Smooth muscle cell (in vitro differentiated cells): ENCODE data around the gene CCNJ. TPM values are rescaled to one million over a fixed set of nuclear protein-coding genes. Genes with fewer than 3 reads are reported as not detected.

ENCODE experiments used
- DNase-seq: peaks from one replicate; lab custom pipeline; 2025; ENCODE audit not compliant: unreplicated experiment; lab: John Stamatoyannopoulos, UW
- H2AFZ ChIP-seq: fragments of 200-600 bp; sonication (generic); 2 replicates; pipeline ENCODE4 v1.6.0; 2016; ENCODE audit warnings: antibody characterized with exemption, low read depth, mild to moderate bottlenecking
- H3F3A ChIP-seq: fragments of 200-600 bp; sonication (generic); 2 replicates; pipeline ENCODE4 v1.6.0; 2017; ENCODE audit warnings: antibody characterized with exemption, low read depth
- H3K27ac ChIP-seq: fragments of 200-600 bp; sonication (generic); 2 replicates; pipeline ENCODE4 v1.5.1; 2016; ENCODE audit warnings: low read depth, mild to moderate bottlenecking
- H3K27me3 ChIP-seq: fragments of 200-600 bp; sonication (generic); 2 replicates; pipeline ENCODE4 v1.6.1; 2016; ENCODE audit warnings: low read depth, mild to moderate bottlenecking
- H3K36me3 ChIP-seq: fragments of 200-600 bp; sonication (generic); 2 replicates; pipeline ENCODE4 v1.5.1; 2016; ENCODE audit warnings: low read depth
- H3K4me1 ChIP-seq: fragments of 200-600 bp; sonication (generic); 2 replicates; pipeline ENCODE4 v1.5.1; 2016; ENCODE audit warnings: low read depth
- H3K4me2 ChIP-seq: fragments of 200-600 bp; sonication (generic); 2 replicates; pipeline ENCODE4 v1.6.0; 2016; ENCODE audit warnings: mild to moderate bottlenecking
- H3K4me3 ChIP-seq: fragments of 200-600 bp; sonication (generic); 2 replicates; pipeline ENCODE4 v1.5.1; 2016; ENCODE audit warnings: mild to moderate bottlenecking
- H3K79me2 ChIP-seq: fragments of 200-600 bp; sonication (generic); 2 replicates; pipeline ENCODE4 v1.6.0; 2016; ENCODE audit warnings: low read depth, mild to moderate bottlenecking
- H3K9ac ChIP-seq: fragments of 200-600 bp; sonication (generic); 2 replicates; pipeline ENCODE4 v1.6.0; 2016; ENCODE audit warnings: low read depth
- H3K9me3 ChIP-seq: fragments of 200-600 bp; sonication (generic); replicated peaks from 2 replicates; pipeline ENCODE4 v1.5.1; 2016; ENCODE audit warnings: low read depth
- H4K20me1 ChIP-seq: fragments of 200-600 bp; sonication (generic); 2 replicates; pipeline ENCODE4 v1.6.0; 2016; ENCODE audit warnings: low read depth
- WGBS: methylation state at CpG from one replicate; pipeline ENCODE4 v1.1.7; 2016; ENCODE audit warnings: low lambda C conversion rate; 5-methylcytosine and 5-hydroxymethylcytosine counted together
- polyA plus RNA-seq: library from polyadenylated mRNA; unstranded; fragments of >200 nt; fragmentation: Nextera tagmentation; extraction: Ambion mirVana; gene quantifications from 2 replicates; pipeline ENCODE4 v1.2.1, GENCODE V29; 2016
- total RNA-seq: library from RNA; depleted of rRNA; stranded (reverse); fragments of >200 nt; gene quantifications from 2 replicates; pipeline ENCODE4 v1.2.3, GENCODE V29; 2014
- TF ChIP-seq, protein P1 (sequence below): fragments of 200-600 bp; sonication (generic); IDR thresholded peaks from 2 replicates; pipeline ENCODE4 v1.5.1; 2017; ENCODE audit warnings: borderline replicate concordance, mild to moderate bottlenecking, antibody characterized with exemption; ENCODE audit not compliant: insufficient read depth, poor library complexity, severe bottlenecking

CCNJ gene
- total and polyA plus RNA-seq, 2 experiments from 2014 or later, result 5.2 to 8.8 TPM

DNA sequence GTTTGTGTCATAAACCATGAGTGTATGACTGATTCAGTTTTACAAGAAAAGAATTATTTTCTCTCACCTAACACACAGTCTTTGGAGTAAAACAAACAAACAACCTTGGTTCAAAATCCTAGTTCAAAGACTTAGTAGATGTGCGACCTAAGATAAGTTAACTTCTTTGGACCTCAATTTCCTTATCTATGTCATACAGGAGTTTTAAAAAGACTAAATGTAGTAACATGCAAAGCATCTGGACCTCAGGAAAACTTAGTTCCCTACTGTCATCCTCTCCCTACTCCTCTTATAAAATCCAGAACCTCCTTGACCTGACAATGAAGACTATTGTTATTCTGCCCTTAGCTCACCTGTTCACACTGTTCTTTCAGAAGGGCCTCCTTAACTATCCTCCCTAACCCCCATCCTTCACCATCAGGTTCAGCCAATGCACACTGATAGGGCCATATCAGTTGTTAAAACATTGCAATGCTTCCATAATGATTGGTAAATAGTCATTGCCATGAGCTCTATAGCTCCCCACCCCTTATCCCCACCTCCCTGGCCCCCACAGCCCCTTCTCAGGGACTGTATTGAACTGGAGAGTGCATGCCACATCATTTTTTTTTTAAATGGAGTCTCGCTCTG is 28.8 kb upstream of the CCNJ start:
- Histone ChIP-seq H3K27me3 (peaks cover 17% of the 10 kb centered on the region), H3K4me3 (no peak overlapping the region), H4K20me1 (no peaks in the 10 kb centered on the region), H3K4me2 (no peak overlapping the region), H3K9ac (no peak overlapping the region), H3K4me1 (no peaks in the 10 kb centered on the region), H3F3A (no peaks in the 10 kb centered on the region), H3K36me3 (no peaks in the 10 kb centered on the region), H3K27ac (no peak overlapping the region), H3K79me2 (no peaks in the 10 kb centered on the region), H3K9me3 (no peaks in the 10 kb centered on the region), H2AFZ (no peak overlapping the region)
- TF ChIP-seq, protein P1, sequence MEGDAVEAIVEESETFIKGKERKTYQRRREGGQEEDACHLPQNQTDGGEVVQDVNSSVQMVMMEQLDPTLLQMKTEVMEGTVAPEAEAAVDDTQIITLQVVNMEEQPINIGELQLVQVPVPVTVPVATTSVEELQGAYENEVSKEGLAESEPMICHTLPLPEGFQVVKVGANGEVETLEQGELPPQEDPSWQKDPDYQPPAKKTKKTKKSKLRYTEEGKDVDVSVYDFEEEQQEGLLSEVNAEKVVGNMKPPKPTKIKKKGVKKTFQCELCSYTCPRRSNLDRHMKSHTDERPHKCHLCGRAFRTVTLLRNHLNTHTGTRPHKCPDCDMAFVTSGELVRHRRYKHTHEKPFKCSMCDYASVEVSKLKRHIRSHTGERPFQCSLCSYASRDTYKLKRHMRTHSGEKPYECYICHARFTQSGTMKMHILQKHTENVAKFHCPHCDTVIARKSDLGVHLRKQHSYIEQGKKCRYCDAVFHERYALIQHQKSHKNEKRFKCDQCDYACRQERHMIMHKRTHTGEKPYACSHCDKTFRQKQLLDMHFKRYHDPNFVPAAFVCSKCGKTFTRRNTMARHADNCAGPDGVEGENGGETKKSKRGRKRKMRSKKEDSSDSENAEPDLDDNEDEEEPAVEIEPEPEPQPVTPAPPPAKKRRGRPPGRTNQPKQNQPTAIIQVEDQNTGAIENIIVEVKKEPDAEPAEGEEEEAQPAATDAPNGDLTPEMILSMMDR, result no peak
- 85% methylated on average over 2 of the region's 2 CpGs for WGBS
- DNase-seq, result no peak

DNA sequence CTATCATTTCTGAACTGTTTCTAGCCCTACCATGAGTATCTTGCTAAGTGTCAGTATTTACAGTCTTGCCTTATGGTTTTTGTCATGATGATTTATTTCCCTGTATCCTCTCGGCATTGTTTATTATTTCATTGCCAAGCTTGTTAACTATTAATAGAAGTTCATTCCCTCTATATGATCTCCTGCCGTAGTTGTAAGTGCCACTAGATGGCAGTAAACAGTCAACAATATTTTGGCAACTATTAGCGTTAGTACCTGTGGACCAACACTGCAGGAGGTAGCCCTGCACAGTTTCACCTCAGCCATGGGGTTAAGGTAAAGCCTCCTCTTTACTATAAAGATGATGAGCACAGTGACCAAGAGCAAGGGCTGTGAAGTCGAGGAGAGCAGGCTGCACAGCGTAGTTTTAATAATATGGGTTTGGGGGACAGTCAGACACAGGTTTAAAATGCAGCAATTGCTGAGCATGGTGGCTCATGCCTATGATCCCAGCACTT is 26.1 kb upstream of the CCNJ start:
- DNase-seq, result no peak
- TF ChIP-seq, protein P1, result peak; percentile 72
- H3K4me2 ChIP-seq, result no peak overlapping the region
- no peak overlapping the region for H2AFZ ChIP-seq
- H3K36me3 ChIP-seq, result no peaks in the 10 kb centered on the region
- H3K9ac ChIP-seq, result no peak overlapping the region
- no peak overlapping the region for H3K4me3 ChIP-seq
- WGBS, result 14% methylated on average over 5 of the region's 5 CpGs
- H3K79me2 ChIP-seq, result no peaks in the 10 kb centered on the region
- peaks cover 8% of the 10 kb centered on the region for H3K27me3 ChIP-seq
- no peaks in the 10 kb centered on the region for H3K9me3 ChIP-seq
- H4K20me1 ChIP-seq, result no peaks in the 10 kb centered on the region
- H3K4me1 ChIP-seq, result no peaks in the 10 kb centered on the region
- H3K27ac ChIP-seq, result no peak overlapping the region
- H3F3A ChIP-seq, result no peaks in the 10 kb centered on the region

DNA sequence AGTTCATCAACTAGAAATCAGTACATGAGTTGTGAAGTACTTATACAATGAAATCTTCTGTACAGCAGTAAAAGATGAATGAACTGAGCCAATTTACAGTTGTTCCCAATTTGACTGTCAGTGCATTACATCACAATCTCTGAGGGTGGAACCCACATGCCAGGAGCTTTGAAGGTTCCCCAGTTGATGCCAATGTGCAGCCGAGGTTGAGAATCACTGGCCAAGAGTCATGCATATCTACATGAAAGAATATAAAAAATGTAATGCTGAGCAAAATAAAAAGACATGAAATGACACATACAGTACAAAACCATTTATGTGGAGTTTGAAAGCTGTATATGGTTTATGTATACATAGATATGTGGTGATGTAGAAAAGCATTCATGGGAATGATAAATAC is 22.1 kb upstream of the CCNJ start:
- WGBS, result 96% methylated on average over 1 of the region's 1 CpG
- H3K4me2 ChIP-seq, result no peak overlapping the region
- H3F3A ChIP-seq, result no peaks in the 10 kb centered on the region
- H3K27me3 ChIP-seq, result peaks cover 8% of the 10 kb centered on the region
- no peak for DNase-seq
- H2AFZ ChIP-seq, result no peak overlapping the region
- H3K36me3 ChIP-seq, result no peaks in the 10 kb centered on the region
- no peaks in the 10 kb centered on the region for H3K4me1 ChIP-seq
- no peaks in the 10 kb centered on the region for H3K9me3 ChIP-seq
- TF ChIP-seq, protein P1, result no peak
- no peaks in the 10 kb centered on the region for H3K79me2 ChIP-seq
- no peak overlapping the region for H3K9ac ChIP-seq
- H3K27ac ChIP-seq, result no peak overlapping the region
- H3K4me3 ChIP-seq, result no peak overlapping the region
- H4K20me1 ChIP-seq, result no peaks in the 10 kb centered on the region

DNA sequence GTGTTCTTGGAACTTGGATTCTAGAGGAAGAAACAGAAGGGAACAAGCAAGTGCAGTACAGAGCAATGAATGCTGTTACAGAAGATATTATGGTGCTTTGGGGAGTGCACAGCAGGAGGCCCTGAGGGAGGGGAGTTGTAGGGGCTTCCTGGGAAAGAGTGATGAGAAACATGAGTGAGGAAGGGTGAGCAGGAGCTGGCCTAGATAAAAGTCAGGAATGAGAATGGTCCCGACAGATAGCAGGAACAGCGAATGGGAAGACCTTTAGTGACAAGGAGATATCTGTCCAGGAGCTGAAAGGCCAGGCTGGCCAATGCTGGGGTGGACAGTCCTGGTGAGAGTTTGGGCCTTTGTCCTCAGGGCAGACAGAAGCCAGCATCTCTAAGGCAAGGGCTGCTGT is 20.6 kb upstream of the CCNJ start:
- Histone ChIP-seq H3K27me3 (peaks cover 8% of the 10 kb centered on the region), H3K4me3 (no peak overlapping the region), H3K9me3 (no peaks in the 10 kb centered on the region), H3K79me2 (no peaks in the 10 kb centered on the region), H3K9ac (no peak overlapping the region), H3K27ac (no peak overlapping the region), H4K20me1 (no peaks in the 10 kb centered on the region), H3F3A (no peaks in the 10 kb centered on the region), H3K4me2 (no peak overlapping the region), H2AFZ (no peak overlapping the region), H3K4me1 (no peaks in the 10 kb centered on the region), H3K36me3 (no peaks in the 10 kb centered on the region)
- TF ChIP-seq, protein P1, result no peak
- DNase-seq, result no peak
- 89% methylated on average over 2 of the region's 2 CpGs for WGBS
